Epithelial cell of proximal tubule (primary cell): ENCODE results near the gene GGNBP2. TPM values are rescaled to one million over a fixed set of nuclear protein-coding genes. Genes with fewer than 3 reads are reported as not detected.

Experiments
- DNase-seq: peaks from one replicate; pipeline ENCODE4 v3.0.0-alpha.2; 2011; ENCODE audit warnings: low read depth
- H3K4me3 ChIP-seq: 2 replicates; pipeline ENCODE4 v1.5.1; 2011; ENCODE audit warnings: low read depth, mild to moderate bottlenecking, low read length
- CTCF ChIP-seq: conservative IDR thresholded peaks from 2 replicates; pipeline ENCODE4 v1.5.1; 2012; ENCODE audit warnings: low read depth, mild to moderate bottlenecking, low read length
- total RNA-seq: library from RNA; depleted of rRNA; stranded (reverse); fragments of >200 nt; gene quantifications from 2 replicates; pipeline ENCODE4 v1.2.3, GENCODE V29; 2015

Gene GGNBP2
- total RNA-seq, 1 donor from 2014 or later = 32.6 TPM

DNA sequence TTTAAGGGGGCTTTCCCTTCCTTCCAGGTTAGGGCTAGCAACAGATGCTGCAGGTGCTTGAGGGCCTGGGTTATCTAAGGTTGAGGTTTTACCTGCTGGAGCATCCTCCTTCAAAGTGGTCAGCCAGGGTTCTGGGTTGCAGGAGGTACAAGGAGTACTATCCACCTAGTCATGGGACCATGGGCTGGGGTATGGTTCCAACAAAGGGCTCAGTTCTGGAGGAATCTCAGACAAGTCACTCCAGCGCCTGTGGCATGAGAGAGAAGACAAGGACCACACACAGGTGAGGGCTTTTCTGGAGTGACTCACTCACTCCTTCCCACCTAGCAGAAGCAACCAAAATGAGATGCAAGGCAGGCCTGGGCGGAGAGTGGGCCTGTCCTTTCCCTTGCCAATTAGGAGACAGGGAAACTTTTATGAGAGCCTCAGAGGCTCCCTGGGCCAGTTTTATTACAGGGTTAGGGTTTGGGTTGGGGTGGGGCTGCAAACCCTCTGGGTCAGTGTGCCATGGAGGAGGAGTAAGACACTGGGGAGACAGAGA is 12.2 kb upstream of the GGNBP2 start:
- no peak for DNase-seq
- H3K4me3 ChIP-seq = no peak overlapping the region
- no peak for TF ChIP-seq CTCF

- no peak for DNase-seq
- peak; percentile 68 for TF ChIP-seq CTCF
- H3K4me3 ChIP-seq = peak overlapping the region; percentile 66
These were observed 10.5 kb upstream of the GGNBP2 start for GRCh38 chr17:36533935-36534839.

DNA sequence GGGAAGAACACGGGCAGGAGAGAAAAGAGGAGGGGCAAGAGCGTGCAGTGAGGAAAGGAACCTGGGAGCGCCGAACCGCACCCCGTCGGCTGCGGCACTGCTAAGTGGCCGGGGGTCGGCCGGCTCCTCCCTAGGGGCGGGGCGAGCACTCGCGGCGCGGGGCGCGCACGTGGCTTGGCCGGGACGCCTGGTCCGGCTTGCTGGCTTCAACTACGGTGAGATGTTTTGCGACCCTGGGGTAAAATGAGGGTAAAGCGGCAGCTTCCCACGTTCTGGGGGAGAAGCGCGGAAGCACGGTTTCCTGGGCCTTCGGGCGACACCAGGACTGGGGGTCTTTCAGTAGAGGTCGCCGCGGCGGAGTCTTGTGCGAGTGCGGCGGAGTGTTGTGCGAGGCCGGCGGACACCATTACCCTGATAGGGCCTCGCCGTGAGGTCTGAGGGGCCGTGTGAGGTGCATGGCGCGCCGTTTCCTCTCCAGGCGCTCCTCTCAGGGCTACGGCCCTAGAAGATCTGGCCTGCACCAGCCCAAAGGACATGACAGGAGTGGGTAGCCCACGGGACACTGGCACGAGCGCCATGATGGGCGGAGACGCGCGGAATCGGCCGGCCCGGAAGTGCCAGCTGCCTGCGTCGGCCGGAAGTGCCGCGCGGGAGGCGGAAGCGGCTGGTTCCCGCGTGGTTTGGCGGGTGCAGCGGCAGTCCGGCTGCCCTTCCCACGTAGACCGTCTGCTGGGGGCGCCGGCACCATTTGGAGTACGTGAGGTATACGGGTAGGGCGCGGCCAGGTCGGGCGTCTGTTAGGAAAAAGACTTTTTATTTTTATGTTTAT is 9.7 kb upstream of the GGNBP2 start, which contains the start of the genes MYO19 and PIGW:
TSS of gene MYO19 (minus strand) at position 29 of the 829 bp plus-strand sequence. CDS start 2,330 bp downstream, outside the sequence.
TSS of gene PIGW (plus strand) at position 148 of the 829 bp plus-strand sequence. CDS start 2,115 bp downstream, outside the sequence.
- peak within 1 kb of the TSS; percentile 66 for H3K4me3 ChIP-seq
- no peak for TF ChIP-seq CTCF
- DNase-seq = no peak

DNA sequence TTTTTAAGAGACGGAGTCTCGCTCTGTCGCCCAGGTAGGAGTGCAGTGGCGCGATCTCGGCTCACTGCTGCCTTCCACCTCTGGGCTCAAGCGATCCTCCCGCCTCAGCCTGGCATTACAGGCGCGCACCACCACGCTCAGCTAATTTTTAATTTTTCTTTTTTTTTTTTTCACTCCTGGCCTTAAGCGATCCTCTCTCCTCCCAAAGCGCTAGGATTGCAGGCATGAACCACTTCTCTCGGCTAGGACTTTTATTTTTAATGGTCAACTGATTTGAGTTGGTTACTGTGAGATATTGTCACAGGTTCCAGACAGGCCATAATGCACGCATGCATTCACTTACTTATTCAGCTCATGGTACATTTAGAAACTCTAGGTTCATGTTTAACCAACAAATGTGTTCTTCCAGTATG is 9.0 kb upstream of the GGNBP2 start:
- DNase-seq = no peak
- TF ChIP-seq CTCF = no peak
- peak overlapping the region; percentile 66 for H3K4me3 ChIP-seq

DNA sequence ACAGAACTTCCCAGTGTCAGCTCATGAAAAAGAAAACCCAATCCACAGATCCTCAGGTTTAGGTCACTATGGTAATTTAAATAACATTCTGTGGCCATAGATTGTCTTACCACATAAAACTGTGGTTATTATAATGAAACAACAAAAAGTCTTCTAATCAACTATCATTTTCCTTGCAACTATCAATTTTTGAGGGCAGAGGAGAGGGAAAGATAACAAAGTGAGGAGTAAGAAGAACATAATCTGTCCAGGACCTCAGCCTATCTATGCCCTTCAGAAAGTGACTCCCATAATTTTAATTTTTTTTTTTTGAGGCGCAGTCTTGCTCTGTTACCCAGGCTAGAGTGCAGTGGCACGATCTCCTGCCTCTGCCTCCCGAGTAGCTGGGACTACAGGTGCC is 4.0 kb upstream of the GGNBP2 start:
- no peak overlapping the region for H3K4me3 ChIP-seq
- no peak for DNase-seq
- TF ChIP-seq CTCF = no peak

GRCh38 chr17:36542755-36543154 is 2.0 kb upstream of the GGNBP2 start:
- no peak for DNase-seq
- H3K4me3 ChIP-seq = no peak overlapping the region
- TF ChIP-seq CTCF = no peak
